CD8-positive, alpha-beta memory T cell (primary cell): ENCODE results near the gene LMTK2. TPM values are rescaled to one million over a fixed set of nuclear protein-coding genes. Genes with fewer than 3 reads are reported as not detected.

Experiments
- CTCF ChIA-PET: fragments of 350-600 bp; sonication (Branson Sonifier 250); formaldehyde crosslinking; loops from one replicate; lab custom pipeline; 2021; ENCODE audit warnings: antibody characterized with exemption; lab: Charles Lee
- POLR2A ChIA-PET: fragments of 350-600 bp; sonication (Branson Sonifier 250); formaldehyde crosslinking; loops from one replicate; lab custom pipeline; 2021; ENCODE audit warnings: antibody characterized with exemption; lab: Charles Lee
- DNase-seq, 5 donors: peaks; one replicate each; pipeline versions ENCODE4 v3.0.0 to v3.0.0-alpha.2; 2020 to 2022; ENCODE audit warnings: mixed read lengths in 1 of 5
- H3K27ac ChIP-seq: one replicate; pipeline ENCODE4 v1.7.0; 2013; ENCODE audit warnings: low read depth, mild to moderate bottlenecking, low read length, moderate library complexity
- H3K27me3 ChIP-seq: 2 replicates; pipeline ENCODE4 v1.7.0; 2013; ENCODE audit warnings: low read length, mild to moderate bottlenecking; ENCODE audit not compliant: insufficient read depth, poor library complexity, severe bottlenecking
- H3K36me3 ChIP-seq: 2 replicates; pipeline ENCODE4 v1.7.0; 2013; ENCODE audit warnings: mild to moderate bottlenecking, low read length, moderate library complexity; ENCODE audit not compliant: insufficient read depth
- H3K4me1 ChIP-seq: 2 replicates; pipeline ENCODE4 v1.7.0; 2013; ENCODE audit warnings: mild to moderate bottlenecking, low read length, moderate library complexity; ENCODE audit not compliant: insufficient read depth
- H3K4me3 ChIP-seq: 2 replicates; pipeline ENCODE4 v1.7.0; 2013; ENCODE audit warnings: mild to moderate bottlenecking, low read length
- H3K9me3 ChIP-seq: 2 replicates; pipeline ENCODE4 v1.7.0; 2013; ENCODE audit warnings: mild to moderate bottlenecking, low read length
- H3K27ac Mint-ChIP-seq, 8 donors: one replicate each; pipeline ENCODE4 v1.8.0; 2020 to 2021; ENCODE audit warnings: mixed read lengths in 8 of 8, mild to moderate bottlenecking in 6 of 8, inconsistent platforms in 3 of 8, moderate library complexity in 3 of 8
- H3K27me3 Mint-ChIP-seq, 2 donors: one replicate each; pipeline ENCODE4 v1.8.0; 2020 to 2021; ENCODE audit warnings: mixed read lengths in 2 of 2, mild to moderate bottlenecking in 1 of 2, moderate library complexity in 1 of 2
- H3K36me3 Mint-ChIP-seq, 3 donors: one replicate each; pipeline ENCODE4 v1.8.0; 2020 to 2021; ENCODE audit warnings: mixed read lengths in 3 of 3, inconsistent platforms in 1 of 3, mild to moderate bottlenecking in 1 of 3
- H3K4me1 Mint-ChIP-seq, 3 donors: one replicate each; pipeline ENCODE4 v1.8.0; 2020 to 2021; ENCODE audit warnings: mixed read lengths in 3 of 3, inconsistent platforms in 1 of 3, mild to moderate bottlenecking in 1 of 3
- H3K4me3 Mint-ChIP-seq, 7 donors: one replicate each; pipeline ENCODE4 v1.8.0; 2020 to 2021; ENCODE audit warnings: mixed read lengths in 7 of 7, mild to moderate bottlenecking in 6 of 7, moderate library complexity in 4 of 7, inconsistent platforms in 2 of 7
- H3K9me3 Mint-ChIP-seq, 5 donors: one replicate each; pipeline ENCODE4 v1.8.0; 2020 to 2022; ENCODE audit warnings: mixed read lengths in 5 of 5, mild to moderate bottlenecking in 3 of 5, moderate library complexity in 2 of 5, inconsistent platforms in 1 of 5
- polyA plus RNA-seq: library from polyadenylated mRNA; unstranded; fragments of 300-500 nt; fragmentation: Illumina TruSeq; gene quantifications from one replicate; pipeline ENCODE4 v1.2.3, GENCODE V29; 2021
- total RNA-seq, 2 experiments: library from RNA; stranded (reverse); gene quantifications; one replicate each; pipeline ENCODE4 v1.2.3, GENCODE V29; 2021

The LMTK2 gene
- total and polyA plus RNA-seq, 3 experiments from 2014 or later = 4.6 to 17.1 (median 16.0) TPM

GRCh38 chr7:98222533-98223195, 116.0 kb downstream of the LMTK2 start:
- Histone ChIP-seq H3K36me3 (no peaks in the 10 kb centered on the region), H3K27ac (no peak overlapping the region), H3K4me3 (no peak overlapping the region), H3K9me3 (no peaks in the 10 kb centered on the region), H3K4me1 (no peaks in the 10 kb centered on the region), H3K27me3 (no peaks in the 10 kb centered on the region)
- Mint-ChIP-seq H3K27ac (no peak overlapping the region), H3K27me3 (no peaks in the 10 kb centered on the region), H3K4me3 (no peak overlapping the region), H3K9me3 (no peaks in the 10 kb centered on the region), H3K4me1 (peaks cover 10 to 15% (median 15%) of the 10 kb centered on the region in 3 donors), H3K36me3 (peaks cover 5 to 61% (median 12%) of the 10 kb centered on the region in 3 donors)
- CTCF ChIA-PET = interaction anchor here (0.6 kb wide), 1 partner anchor 27 kb away, joined by 4 read pairs; no protein-coding TSS in a partner anchor
- POLR2A ChIA-PET = no interaction called here
- DNase-seq = peak in 1 of 5 donors; percentile 38

- Histone ChIP-seq H3K4me3 (no peak overlapping the region), H3K27me3 (no peaks in the 10 kb centered on the region), H3K9me3 (no peaks in the 10 kb centered on the region), H3K27ac (no peak overlapping the region), H3K36me3 (no peaks in the 10 kb centered on the region), H3K4me1 (no peaks in the 10 kb centered on the region)
- Mint-ChIP-seq H3K36me3 (peaks cover 5 to 61% (median 12%) of the 10 kb centered on the region in 3 donors), H3K27ac (peak overlapping the region in 1 of 8 donors; percentile 36), H3K4me3 (no peak overlapping the region), H3K27me3 (no peaks in the 10 kb centered on the region), H3K9me3 (no peaks in the 10 kb centered on the region), H3K4me1 (peaks cover 7 to 12% (median 11%) of the 10 kb centered on the region in 3 donors)
- DNase-seq = peak in 1 of 5 donors; percentile 14
- ChIA-PET CTCF (no interaction called here), POLR2A (no interaction called here)
Observed at GRCh38 chr7:98223351-98223897, 116.8 kb downstream of the LMTK2 start.

DNA sequence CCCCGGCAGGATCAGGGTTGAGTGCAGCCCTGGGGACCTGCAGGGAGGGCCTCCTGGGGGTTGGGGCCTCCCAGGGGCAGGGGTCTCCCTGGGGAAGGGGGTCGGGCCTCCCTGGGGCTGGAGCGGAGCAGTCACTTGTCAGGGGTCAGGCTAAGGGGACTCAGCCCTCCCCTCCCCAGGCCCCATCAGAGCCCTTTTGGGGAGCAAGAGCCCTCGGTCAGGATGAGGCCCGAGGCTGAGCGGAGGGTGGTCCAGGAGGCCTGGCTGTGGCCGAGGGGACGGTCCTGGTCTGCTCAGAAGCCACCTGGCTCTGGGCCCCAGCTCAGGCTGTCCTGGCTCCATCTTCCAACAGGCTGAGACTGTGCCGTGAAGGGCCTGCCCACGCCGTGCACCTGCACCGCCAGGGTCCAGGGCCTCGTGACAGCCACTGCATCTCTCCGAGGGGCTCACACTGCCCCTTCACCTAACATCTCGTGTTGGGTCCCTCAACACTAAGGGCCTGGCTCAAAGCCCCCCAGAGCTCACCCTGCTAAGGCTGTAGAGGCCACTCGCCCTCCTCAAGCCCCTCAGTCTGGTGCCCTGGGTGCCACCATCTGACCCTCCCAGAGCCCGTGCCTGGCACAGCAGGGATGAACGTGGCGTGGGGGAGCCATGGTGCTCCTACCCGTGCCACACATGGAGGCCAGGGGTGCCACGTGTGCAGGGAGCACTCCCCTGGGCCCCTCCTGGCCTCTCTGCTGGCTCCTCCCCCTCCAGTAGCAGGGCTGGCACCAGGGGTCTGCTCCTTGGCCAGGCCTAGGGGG, 117.4 kb downstream of the LMTK2 start:
- H3K27me3 Mint-ChIP-seq = no peaks in the 10 kb centered on the region
- H3K9me3 Mint-ChIP-seq = no peaks in the 10 kb centered on the region
- no peak overlapping the region for H3K4me3 Mint-ChIP-seq
- DNase-seq = peak in 1 of 5 donors; percentile 41
- no peak overlapping the region for H3K27ac Mint-ChIP-seq
- no peaks in the 10 kb centered on the region for H3K36me3 ChIP-seq
- CTCF ChIA-PET = no interaction called here
- no peaks in the 10 kb centered on the region for H3K9me3 ChIP-seq
- peaks cover 3 to 5% (median 4%) of the 10 kb centered on the region in 3 donors for H3K4me1 Mint-ChIP-seq
- POLR2A ChIA-PET = no interaction called here
- H3K4me3 ChIP-seq = no peak overlapping the region
- H3K27ac ChIP-seq = no peak overlapping the region
- H3K36me3 Mint-ChIP-seq = peaks cover 5 to 57% (median 9%) of the 10 kb centered on the region in 3 donors
- no peaks in the 10 kb centered on the region for H3K4me1 ChIP-seq
- H3K27me3 ChIP-seq = no peaks in the 10 kb centered on the region

DNA sequence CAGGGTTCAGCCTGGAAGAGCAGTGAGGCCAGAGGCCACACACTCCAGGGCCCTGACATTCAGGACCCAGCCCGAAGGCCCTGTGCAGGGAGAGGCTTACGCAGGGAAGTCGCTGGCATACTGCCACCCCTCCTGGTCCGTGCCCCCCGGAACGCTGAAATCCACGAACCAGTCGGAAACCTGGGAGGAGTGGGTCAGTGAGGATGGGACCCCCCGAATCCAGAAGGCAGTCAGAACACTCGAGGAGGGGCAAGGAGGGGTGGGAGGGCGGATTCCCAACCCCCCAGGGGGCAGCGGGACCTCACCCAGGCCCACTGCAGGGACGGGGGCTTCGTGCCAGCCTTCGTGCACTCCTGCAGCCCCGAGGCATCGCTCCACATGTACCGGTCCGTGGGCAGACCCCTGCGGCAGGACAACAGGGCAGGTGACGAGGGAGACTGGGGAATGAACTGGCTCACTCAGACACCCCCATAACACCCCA, 118.1 kb downstream of the LMTK2 start:
- peaks cover 5 to 58% (median 6%) of the 10 kb centered on the region in 3 donors for H3K36me3 Mint-ChIP-seq
- H3K4me1 Mint-ChIP-seq = no peaks in the 10 kb centered on the region
- H3K27ac ChIP-seq = no peak overlapping the region
- no peaks in the 10 kb centered on the region for H3K27me3 ChIP-seq
- peak in 1 of 5 donors; percentile 41 for DNase-seq
- H3K4me1 ChIP-seq = no peaks in the 10 kb centered on the region
- ChIA-PET POLR2A (no interaction called here), CTCF (no interaction called here)
- no peaks in the 10 kb centered on the region for H3K27me3 Mint-ChIP-seq
- H3K36me3 ChIP-seq = no peaks in the 10 kb centered on the region
- H3K9me3 Mint-ChIP-seq = no peaks in the 10 kb centered on the region
- H3K4me3 ChIP-seq = no peak overlapping the region
- H3K4me3 Mint-ChIP-seq = no peak overlapping the region
- no peaks in the 10 kb centered on the region for H3K9me3 ChIP-seq
- H3K27ac Mint-ChIP-seq = no peak overlapping the region

GRCh38 chr7:98225913-98226614, 119.4 kb downstream of the LMTK2 start:
- H3K9me3 ChIP-seq = no peaks in the 10 kb centered on the region
- DNase-seq = peak in 1 of 5 donors; percentile 8
- H3K4me1 ChIP-seq = no peaks in the 10 kb centered on the region
- Mint-ChIP-seq H3K27me3 (no peaks in the 10 kb centered on the region), H3K4me1 (no peaks in the 10 kb centered on the region), H3K9me3 (no peaks in the 10 kb centered on the region), H3K4me3 (no peak overlapping the region), H3K36me3 (peaks cover 5 to 64% (median 6%) of the 10 kb centered on the region in 3 donors), H3K27ac (peak overlapping the region in 4 of 8 donors; percentile 13 to 25 (median 23))
- no peak overlapping the region for H3K27ac ChIP-seq
- no peaks in the 10 kb centered on the region for H3K27me3 ChIP-seq
- ChIA-PET CTCF (no interaction called here), POLR2A (no interaction called here)
- no peaks in the 10 kb centered on the region for H3K36me3 ChIP-seq
- no peak overlapping the region for H3K4me3 ChIP-seq

- H3K36me3 Mint-ChIP-seq = peaks cover 5 to 62% (median 6%) of the 10 kb centered on the region in 3 donors
- no peaks in the 10 kb centered on the region for H3K27me3 Mint-ChIP-seq
- H3K9me3 ChIP-seq = no peaks in the 10 kb centered on the region
- no peaks in the 10 kb centered on the region for H3K9me3 Mint-ChIP-seq
- H3K36me3 ChIP-seq = peaks cover 3% of the 10 kb centered on the region
- H3K27ac Mint-ChIP-seq = no peak overlapping the region
- peak in 1 of 5 donors; percentile 44 for DNase-seq
- H3K4me1 ChIP-seq = no peaks in the 10 kb centered on the region
- H3K27me3 ChIP-seq = no peaks in the 10 kb centered on the region
- no peak overlapping the region for H3K27ac ChIP-seq
- ChIA-PET POLR2A (no interaction called here), CTCF (no interaction called here)
- H3K4me1 Mint-ChIP-seq = no peaks in the 10 kb centered on the region
- no peak overlapping the region for H3K4me3 ChIP-seq
- no peak overlapping the region for H3K4me3 Mint-ChIP-seq
Observed at GRCh38 chr7:98227939-98228338, 121.3 kb downstream of the LMTK2 start.

DNA sequence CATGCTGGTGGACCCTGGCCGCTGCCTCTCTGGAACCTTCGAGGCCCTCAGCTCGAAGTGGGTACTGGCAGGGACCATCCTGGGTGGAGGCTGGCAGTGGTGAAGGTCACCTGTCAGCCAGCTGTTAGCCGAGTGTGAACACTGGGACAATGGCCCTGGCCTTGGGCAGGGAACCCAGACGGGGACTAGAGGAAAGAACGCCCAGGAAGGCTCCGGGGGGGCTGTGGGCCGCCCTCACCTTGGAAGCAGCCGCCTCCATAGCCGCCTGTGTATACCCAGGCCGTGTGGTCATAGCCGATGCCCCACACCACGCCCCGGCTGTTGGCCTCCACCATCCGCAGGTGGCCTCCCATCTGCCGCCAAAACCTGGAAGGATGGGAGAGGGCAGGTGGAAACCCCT, 122.1 kb downstream of the LMTK2 start:
- H3K4me1 Mint-ChIP-seq = no peaks in the 10 kb centered on the region
- Histone ChIP-seq H3K9me3 (no peaks in the 10 kb centered on the region), H3K4me3 (no peak overlapping the region), H3K36me3 (peaks cover 7% of the 10 kb centered on the region), H3K27me3 (no peaks in the 10 kb centered on the region), H3K27ac (no peak overlapping the region), H3K4me1 (no peaks in the 10 kb centered on the region)
- peaks cover 5 to 61% (median 6%) of the 10 kb centered on the region in 3 donors for H3K36me3 Mint-ChIP-seq
- no peaks in the 10 kb centered on the region for H3K27me3 Mint-ChIP-seq
- no peak for DNase-seq
- H3K4me3 Mint-ChIP-seq = no peak overlapping the region
- ChIA-PET POLR2A (no interaction called here), CTCF (no interaction called here)
- peak overlapping the region in 1 of 8 donors; percentile 88 for H3K27ac Mint-ChIP-seq
- no peaks in the 10 kb centered on the region for H3K9me3 Mint-ChIP-seq
